Peyer's patch (tissue), 4 donors: Measurements from ENCODE around the gene G0S2. TPM values are rescaled to one million over a fixed set of nuclear protein-coding genes. Genes with fewer than 3 reads are reported as not detected.

Experiments used
- DNase-seq, 3 donors: peaks; one replicate each; pipeline ENCODE4 v3.0.0-alpha.2; 2017 to 2019
- H3K27ac ChIP-seq, 4 donors: fragments of 200-600 bp; sonication (generic); one replicate each; pipeline ENCODE4 v1.5.1; 2016 to 2019
- H3K27me3 ChIP-seq, 2 donors: fragments of 200-600 bp; sonication (generic); one replicate each; pipeline ENCODE4 v1.5.1; 2019
- H3K36me3 ChIP-seq, 3 donors: fragments of 200-600 bp; sonication (generic); one replicate each; pipeline ENCODE4 v1.5.1; 2016 to 2019
- H3K4me1 ChIP-seq, 4 donors: fragments of 200-600 bp; sonication (generic); one replicate each; pipeline ENCODE4 v1.5.1; 2016 to 2019
- H3K4me3 ChIP-seq, 4 donors: fragments of 200-600 bp; sonication (generic); 1 replicate in 3 of 4; 2 replicates in 1 of 4; pipeline ENCODE4 v1.5.1; 2016 to 2019; ENCODE audit warnings: mild to moderate bottlenecking in 1 of 4
- H3K9me3 ChIP-seq, 4 donors: fragments of 200-600 bp; sonication (generic); one replicate each; pipeline ENCODE4 v1.5.1; 2016 to 2019; ENCODE audit warnings: mild to moderate bottlenecking in 1 of 4
- POLR2A ChIP-seq, 2 donors: fragments of 450-650 bp; IDR thresholded peaks; one replicate each; pipeline ENCODE4 v1.5.1; 2017; ENCODE audit warnings: antibody characterized with exemption in 2 of 2, mild to moderate bottlenecking in 2 of 2, moderate library complexity in 2 of 2
- total RNA-seq, 4 donors: library from RNA; depleted of rRNA; stranded (reverse); fragments of >200 nt; gene quantifications; one replicate each; pipeline ENCODE4 v1.1.0, GENCODE V29; 2016
- TF ChIP-seq, protein P1 (sequence below), 6 experiments: fragments of 450-650 bp in 4 of 6; fragments of 200-600 bp in 2 of 6; sonication (generic) in 1 of 6; IDR thresholded peaks; one replicate each; pipeline ENCODE4 v1.5.1; 2017 to 2019; ENCODE audit warnings: antibody characterized with exemption in 6 of 6, mild to moderate bottlenecking in 3 of 6, moderate library complexity in 1 of 6

The G0S2 gene
- total RNA-seq, 4 donors from 2014 or later, result 2.3 to 70.4 (median 14.1) TPM

DNA sequence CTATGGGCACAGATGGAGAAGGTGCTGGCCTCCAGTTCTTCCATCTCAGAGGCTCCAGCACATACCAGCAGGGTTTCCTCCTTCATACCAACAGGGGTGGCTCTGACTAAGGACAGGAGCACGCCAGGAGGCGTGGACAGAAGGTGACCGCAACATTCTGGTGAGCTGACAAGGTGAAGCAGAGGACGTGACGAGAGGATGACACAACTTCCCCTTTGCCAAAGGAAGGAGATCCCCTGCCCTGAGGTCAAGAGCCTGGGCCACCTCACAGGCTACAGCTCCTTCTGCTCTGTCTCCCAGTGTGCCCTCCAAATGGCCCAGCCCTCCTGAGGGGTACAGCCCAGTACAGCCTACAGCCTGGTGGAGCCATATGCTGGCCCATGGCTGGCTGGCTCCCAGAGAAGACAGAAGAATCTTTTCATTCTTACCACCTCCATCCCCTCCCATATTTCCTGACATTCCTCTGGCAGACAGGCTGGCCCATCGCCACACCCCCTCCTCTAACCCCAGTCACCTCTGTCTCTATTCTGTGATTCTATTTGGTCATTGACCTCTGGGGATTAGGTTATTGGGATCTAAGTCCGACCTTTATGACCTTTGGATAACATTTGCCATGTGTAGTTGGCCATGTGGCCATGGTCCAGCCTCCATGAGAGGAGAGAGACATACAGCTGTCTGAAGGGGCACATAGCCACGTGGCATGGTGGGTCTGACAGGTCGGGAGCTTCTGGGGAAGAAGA lies 17.9 kb upstream of the G0S2 start:
- Histone ChIP-seq H3K27ac (peak overlapping the region in 2 of 4 donors; percentile 50 to 93), H3K4me3 (no peak overlapping the region), H3K36me3 (no peaks in the 10 kb centered on the region), H3K9me3 (no peaks in the 10 kb centered on the region), H3K4me1 (peaks cover 0 to 56% (median 0%) of the 10 kb centered on the region in 4 donors), H3K27me3 (no peaks in the 10 kb centered on the region)
- no peak for DNase-seq
- TF ChIP-seq POLR2A (IDR thresholded peaks at IDR 0.05), result no peak
- TF ChIP-seq, protein P1, sequence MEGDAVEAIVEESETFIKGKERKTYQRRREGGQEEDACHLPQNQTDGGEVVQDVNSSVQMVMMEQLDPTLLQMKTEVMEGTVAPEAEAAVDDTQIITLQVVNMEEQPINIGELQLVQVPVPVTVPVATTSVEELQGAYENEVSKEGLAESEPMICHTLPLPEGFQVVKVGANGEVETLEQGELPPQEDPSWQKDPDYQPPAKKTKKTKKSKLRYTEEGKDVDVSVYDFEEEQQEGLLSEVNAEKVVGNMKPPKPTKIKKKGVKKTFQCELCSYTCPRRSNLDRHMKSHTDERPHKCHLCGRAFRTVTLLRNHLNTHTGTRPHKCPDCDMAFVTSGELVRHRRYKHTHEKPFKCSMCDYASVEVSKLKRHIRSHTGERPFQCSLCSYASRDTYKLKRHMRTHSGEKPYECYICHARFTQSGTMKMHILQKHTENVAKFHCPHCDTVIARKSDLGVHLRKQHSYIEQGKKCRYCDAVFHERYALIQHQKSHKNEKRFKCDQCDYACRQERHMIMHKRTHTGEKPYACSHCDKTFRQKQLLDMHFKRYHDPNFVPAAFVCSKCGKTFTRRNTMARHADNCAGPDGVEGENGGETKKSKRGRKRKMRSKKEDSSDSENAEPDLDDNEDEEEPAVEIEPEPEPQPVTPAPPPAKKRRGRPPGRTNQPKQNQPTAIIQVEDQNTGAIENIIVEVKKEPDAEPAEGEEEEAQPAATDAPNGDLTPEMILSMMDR (IDR thresholded peaks at IDR 0.05), result no peak

GRCh38 chr1:209657918-209658317 lies 17.3 kb upstream of the G0S2 start:
- no peak overlapping the region for H3K4me3 ChIP-seq
- no peak for TF ChIP-seq POLR2A (IDR thresholded peaks at IDR 0.05)
- TF ChIP-seq, protein P1 (IDR thresholded peaks at IDR 0.05), result no peak
- no peaks in the 10 kb centered on the region for H3K36me3 ChIP-seq
- H3K4me1 ChIP-seq, result peaks cover 0 to 53% (median 0%) of the 10 kb centered on the region in 4 donors
- no peaks in the 10 kb centered on the region for H3K9me3 ChIP-seq
- no peaks in the 10 kb centered on the region for H3K27me3 ChIP-seq
- H3K27ac ChIP-seq, result peak overlapping the region in 1 of 4 donors; percentile 93
- DNase-seq, result no peak

GRCh38 chr1:209659909-209660308 lies 15.3 kb upstream of the G0S2 start:
- Histone ChIP-seq H3K9me3 (no peaks in the 10 kb centered on the region), H3K4me1 (peaks cover 0 to 35% (median 0%) of the 10 kb centered on the region in 4 donors), H3K27ac (no peak overlapping the region), H3K36me3 (no peaks in the 10 kb centered on the region), H3K27me3 (no peaks in the 10 kb centered on the region), H3K4me3 (no peak overlapping the region)
- TF ChIP-seq, protein P1 (IDR thresholded peaks at IDR 0.05), result no peak
- no peak for TF ChIP-seq POLR2A (IDR thresholded peaks at IDR 0.05)
- no peak for DNase-seq

DNA sequence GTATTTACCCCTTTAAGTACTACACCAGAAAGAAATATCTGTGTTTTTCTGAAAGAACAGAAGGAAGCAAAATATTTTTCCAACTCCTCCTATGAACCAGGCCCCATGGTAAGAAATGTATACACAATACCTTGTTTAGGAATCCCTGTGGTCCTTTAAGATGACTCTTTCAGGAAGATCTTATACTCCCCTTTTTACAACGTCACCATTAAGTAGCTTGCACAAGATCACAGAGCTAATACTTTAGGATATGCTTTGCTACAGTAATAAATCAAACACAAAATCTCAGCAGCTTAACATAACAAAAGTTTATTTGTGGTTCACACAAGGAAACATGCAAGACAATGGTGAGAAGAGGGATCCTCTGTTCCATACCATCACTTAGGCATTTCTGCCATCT lies 14.1 kb upstream of the G0S2 start:
- H3K36me3 ChIP-seq, result no peaks in the 10 kb centered on the region
- TF ChIP-seq POLR2A (IDR thresholded peaks at IDR 0.05), result no peak
- TF ChIP-seq, protein P1 (IDR thresholded peaks at IDR 0.05), result no peak
- no peaks in the 10 kb centered on the region for H3K27me3 ChIP-seq
- no peak overlapping the region for H3K27ac ChIP-seq
- no peak overlapping the region for H3K4me3 ChIP-seq
- peaks cover 0 to 32% (median 0%) of the 10 kb centered on the region in 4 donors for H3K4me1 ChIP-seq
- DNase-seq, result no peak
- H3K9me3 ChIP-seq, result no peaks in the 10 kb centered on the region

DNA sequence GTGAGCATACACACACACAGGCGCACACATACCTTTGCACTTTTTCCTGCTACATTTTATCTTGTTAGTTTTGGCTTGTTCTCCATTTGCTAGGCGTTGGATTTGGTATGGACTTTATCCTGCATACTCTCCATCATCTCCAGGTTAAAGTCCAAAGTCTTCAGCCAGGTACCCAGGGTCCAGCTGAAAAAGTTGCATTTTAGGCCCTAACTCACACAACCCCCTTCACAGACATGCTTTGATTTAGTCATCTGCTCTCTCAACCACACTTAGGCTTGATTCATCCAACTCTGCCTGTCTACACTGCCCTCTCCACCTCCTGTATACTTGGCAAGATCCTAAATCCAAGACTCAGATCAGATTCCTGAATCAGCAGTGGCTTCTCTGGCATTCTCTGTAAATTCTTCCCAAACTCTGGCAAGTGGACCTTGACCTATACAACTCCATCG lies 12.3 kb upstream of the G0S2 start:
- no peak for TF ChIP-seq POLR2A (IDR thresholded peaks at IDR 0.05)
- TF ChIP-seq, protein P1 (IDR thresholded peaks at IDR 0.05), result no peak
- no peaks in the 10 kb centered on the region for H3K27me3 ChIP-seq
- H3K4me1 ChIP-seq, result peaks cover 0 to 14% (median 0%) of the 10 kb centered on the region in 4 donors
- H3K4me3 ChIP-seq, result no peak overlapping the region
- no peaks in the 10 kb centered on the region for H3K9me3 ChIP-seq
- no peak overlapping the region for H3K27ac ChIP-seq
- no peaks in the 10 kb centered on the region for H3K36me3 ChIP-seq
- DNase-seq, result no peak
